HG03039 (cell line): ENCODE measurements around the gene NCBP1.
"Not testable (repeated sequence)": the region's sequence is repeated elsewhere in the genome, so short reads cannot be mapped to it uniquely, and the experiment has no call there.

Experiments
- ATAC-seq: cut with Tn5 transposase; IDR thresholded peaks from one replicate; pipeline ENCODE4 v1.9.1; 2021; ENCODE audit warnings: mild to moderate bottlenecking, moderate library complexity; ENCODE audit not compliant: unreplicated experiment

The NCBP1 gene

GRCh38 chr9:97632985-97633858, at the start of gene NCBP1, which contains the start of gene TSTD2:
Gene NCBP1, plus strand, starts transcription at chr9:97633821. Its CDS starts 61 bp downstream, at chr9:97633882.
Gene TSTD2, minus strand, starts transcription at chr9:97633368. Its CDS starts 5,806 bp downstream, at chr9:97627562.
- ATAC-seq: peak; percentile 85

- not testable (repeated sequence) for ATAC-seq
These were observed 48.8 kb upstream of the NCBP1 start for GRCh38 chr9:97584778-97585177.

GRCh38 chr9:97586909-97587308, 46.7 kb upstream of the NCBP1 start:
- not testable (repeated sequence) for ATAC-seq

GRCh38 chr9:97591535-97591934, 42.1 kb upstream of the NCBP1 start:
- no peak for ATAC-seq

- no peak for ATAC-seq
These were observed 41.5 kb upstream of the NCBP1 start for GRCh38 chr9:97592126-97592525.

GRCh38 chr9:97593960-97594359, 39.7 kb upstream of the NCBP1 start:
- no peak for ATAC-seq

GRCh38 chr9:97594381-97594921, 39.2 kb upstream of the NCBP1 start:
- no peak for ATAC-seq

GRCh38 chr9:97596906-97597305, 36.7 kb upstream of the NCBP1 start:
- ATAC-seq: no peak

- ATAC-seq: peak; percentile 74
These were observed 34.9 kb upstream of the NCBP1 start for GRCh38 chr9:97598461-97599288.

GRCh38 chr9:97599314-97599846, 34.2 kb upstream of the NCBP1 start:
- ATAC-seq: no peak

- ATAC-seq: no peak
These were observed 32.9 kb upstream of the NCBP1 start for GRCh38 chr9:97600531-97601227.

- ATAC-seq: no peak
These were observed 32.3 kb upstream of the NCBP1 start for GRCh38 chr9:97601228-97601898.

GRCh38 chr9:97602430-97602829, 31.2 kb upstream of the NCBP1 start:
- no peak for ATAC-seq

- no peak for ATAC-seq
These were observed 28.5 kb upstream of the NCBP1 start for GRCh38 chr9:97604901-97605645.

- ATAC-seq: no peak
These were observed 18.1 kb upstream of the NCBP1 start for GRCh38 chr9:97615439-97616072.

- ATAC-seq: no peak
These were observed 15.6 kb upstream of the NCBP1 start for GRCh38 chr9:97617939-97618416.

GRCh38 chr9:97620063-97620462, 13.6 kb upstream of the NCBP1 start:
- not testable (repeated sequence) for ATAC-seq

GRCh38 chr9:97622483-97622882, 11.1 kb upstream of the NCBP1 start:
- not testable (repeated sequence) for ATAC-seq

- ATAC-seq: no peak
These were observed 9.7 kb upstream of the NCBP1 start for GRCh38 chr9:97623946-97624345.
